H1 (cell line): ENCODE measurements around the gene ASGR2. TPM values are rescaled to one million over a fixed set of nuclear protein-coding genes. Genes with fewer than 3 reads are reported as not detected.
A peak's percentile ranks its signal among the peaks of the same experiment; 100 is the strongest.

Experiments
- CTCF ChIA-PET: fragments of 300-600 bp; sonication (Branson Sonifier 250); formaldehyde crosslinking; loops from one replicate; lab custom pipeline; 2021; ENCODE audit not compliant: partially characterized antibody; lab: Charles Lee
- POLR2A ChIA-PET: fragments of 300-600 bp; sonication (Branson Sonifier 250); formaldehyde crosslinking; loops from one replicate; lab custom pipeline; 2021; ENCODE audit warnings: inconsistent platforms; ENCODE audit not compliant: partially characterized antibody; lab: Charles Lee
- DNase-seq, 2 experiments: peaks; one replicate each; pipeline versions ENCODE4 v3.0.0 to v3.0.0-alpha.2; 2010 to 2022; ENCODE audit warnings: low spot score in 2 of 2, low read depth in 1 of 2, mixed read lengths in 1 of 2
- FAIRE-seq: peaks from 2 replicates; lab custom pipeline; 2011; peaks lifted over from hg19 to GRCh38; lab: Jason Lieb, UNC
- H2AFZ ChIP-seq: 2 replicates; pipeline ENCODE4 v1.8.1; 2012; ENCODE audit warnings: low read length, inconsistent platforms
- H2AK5ac ChIP-seq: 2 replicates; pipeline ENCODE4 v1.6.1; 2013; ENCODE audit warnings: low read depth, low read length
- H2BK120ac ChIP-seq: replicated peaks from 2 replicates; pipeline ENCODE3; 2013; ENCODE audit warnings: low read depth, low read length, inconsistent platforms
- H2BK12ac ChIP-seq: 2 replicates; pipeline ENCODE4 v1.6.1; 2013; ENCODE audit warnings: low read depth, low read length
- H2BK15ac ChIP-seq: 2 replicates; pipeline ENCODE4 v1.6.1; 2013; ENCODE audit warnings: low read length
- H2BK20ac ChIP-seq: 2 replicates; pipeline ENCODE4 v1.6.1; 2013; ENCODE audit warnings: low read length
- H2BK5ac ChIP-seq: 2 replicates; pipeline ENCODE4 v1.6.1; 2013; ENCODE audit warnings: low read depth, low read length
- H3K14ac ChIP-seq: 2 replicates; pipeline ENCODE4 v1.6.1; 2013; ENCODE audit warnings: inconsistent platforms; ENCODE audit not compliant: insufficient read length
- H3K18ac ChIP-seq: 2 replicates; pipeline ENCODE4 v1.6.1; 2013; ENCODE audit warnings: low read length; ENCODE audit errors: extremely low read depth
- H3K23ac ChIP-seq: 2 replicates; pipeline ENCODE4 v1.6.1; 2013; ENCODE audit warnings: inconsistent platforms; ENCODE audit not compliant: insufficient read length
- H3K23me2 ChIP-seq: 2 replicates; pipeline ENCODE4 v1.6.1; 2013; ENCODE audit warnings: low read depth, low read length
- H3K27ac ChIP-seq: 2 replicates; pipeline ENCODE4 v1.6.1; 2011; ENCODE audit warnings: low read depth, low read length, inconsistent platforms
- H3K27me3 ChIP-seq, 4 experiments: replicated peaks in 1 of 4; 1 replicate in 1 of 4; 2 replicates in 3 of 4; pipeline versions ENCODE4 v1.6.1 to v1.8.1; 2011 to 2013; ENCODE audit warnings: low read length in 3 of 4, mild to moderate bottlenecking in 3 of 4, inconsistent platforms in 2 of 4, mixed read lengths in 2 of 4, moderate library complexity in 1 of 4; ENCODE audit not compliant: control insufficient read depth in 3 of 4, insufficient read depth in 3 of 4; ENCODE audit errors: extremely low read depth in 1 of 4
- H3K36me3 ChIP-seq, 4 experiments: 2 replicates each; pipeline versions ENCODE4 v1.6.1 to v1.8.1; 2011 to 2013; ENCODE audit warnings: mild to moderate bottlenecking in 4 of 4, low read length in 3 of 4, moderate library complexity in 2 of 4, control low read depth in 1 of 4, inconsistent platforms in 1 of 4; ENCODE audit not compliant: insufficient read depth in 4 of 4, control insufficient read depth in 2 of 4
- H3K4ac ChIP-seq: replicated peaks from 2 replicates; pipeline ENCODE3; 2013; ENCODE audit warnings: low read length, low read depth, mixed read lengths, inconsistent platforms; ENCODE audit not compliant: insufficient read length
- H3K4me1 ChIP-seq, 4 experiments: replicated peaks in 1 of 4; 1 replicate in 1 of 4; 2 replicates in 3 of 4; pipeline versions ENCODE4 v1.6.1 to v1.8.1; 2011 to 2013; ENCODE audit warnings: low read length in 3 of 4, inconsistent platforms in 2 of 4, mixed read lengths in 1 of 4; ENCODE audit not compliant: insufficient read depth in 4 of 4, control insufficient read depth in 3 of 4
- H3K4me2 ChIP-seq, 2 experiments: 2 replicates each; pipeline versions ENCODE4 v1.6.1 to v1.8.1; 2011 to 2013; ENCODE audit warnings: low read depth in 2 of 2, low read length in 2 of 2, control low read depth in 1 of 2, inconsistent platforms in 1 of 2, mild to moderate bottlenecking in 1 of 2; ENCODE audit not compliant: insufficient read depth in 1 of 2
- H3K4me3 ChIP-seq, 4 experiments: fragments of 200-600, 300-600 bp in 1 of 4; sonication (generic), shearing (Covaris generic), sonication (Bioruptor Twin) in 1 of 4; 2 replicates each; pipeline versions ENCODE4 v1.5.1 to v1.8.1; 2011 to 2016; ENCODE audit warnings: low read length in 4 of 4, low read depth in 3 of 4, control low read depth in 2 of 4, inconsistent platforms in 2 of 4, mild to moderate bottlenecking in 2 of 4, mixed read lengths in 1 of 4, moderate library complexity in 1 of 4; ENCODE audit not compliant: insufficient read depth in 2 of 4; ENCODE audit errors: extremely low read depth in 1 of 4
- H3K56ac ChIP-seq: replicated peaks from 2 replicates; pipeline ENCODE3; 2013; ENCODE audit warnings: low read depth, mild to moderate bottlenecking, mixed read lengths, low read length, inconsistent platforms; ENCODE audit not compliant: insufficient read length
- H3K79me1 ChIP-seq: 2 replicates; pipeline ENCODE4 v1.6.1; 2013; ENCODE audit warnings: low read depth, low read length, control low read depth
- H3K79me2 ChIP-seq, 2 experiments: 2 replicates each; pipeline versions ENCODE4 v1.6.1 to v1.8.1; 2012 to 2013; ENCODE audit warnings: low read length in 2 of 2, mild to moderate bottlenecking in 2 of 2, inconsistent platforms in 1 of 2; ENCODE audit not compliant: insufficient read depth in 2 of 2, control insufficient read depth in 1 of 2
- H3K9ac ChIP-seq, 4 experiments: replicated peaks in 1 of 4; 1 replicate in 1 of 4; 2 replicates in 3 of 4; pipeline versions ENCODE4 v1.6.1 to v1.8.1; 2011 to 2013; ENCODE audit warnings: low read depth in 3 of 4, low read length in 3 of 4, control low read depth in 2 of 4, mild to moderate bottlenecking in 2 of 4, moderate library complexity in 2 of 4, inconsistent platforms in 1 of 4; ENCODE audit errors: extremely low read depth in 1 of 4
- H3K9me3 ChIP-seq, 2 experiments: 2 replicates each; pipeline versions ENCODE4 v1.6.1 to v1.8.1; 2012 to 2013; ENCODE audit warnings: mild to moderate bottlenecking in 2 of 2, moderate library complexity in 2 of 2, control low read depth in 1 of 2, inconsistent platforms in 1 of 2, low read depth in 1 of 2, low read length in 1 of 2, mixed read lengths in 1 of 2; ENCODE audit not compliant: insufficient read depth in 2 of 2
- H4K20me1 ChIP-seq, 2 experiments: replicated peaks in 1 of 2; 2 replicates each; pipeline versions ENCODE3 to v1.8.1; 2011 to 2013; ENCODE audit warnings: inconsistent platforms in 2 of 2, low read length in 2 of 2, mild to moderate bottlenecking in 1 of 2; ENCODE audit not compliant: insufficient read depth in 2 of 2, control insufficient read depth in 1 of 2
- H4K5ac ChIP-seq: 2 replicates; pipeline ENCODE4 v1.6.1; 2013; ENCODE audit warnings: low read length, low read depth, mixed read lengths, inconsistent platforms; ENCODE audit not compliant: insufficient read length
- H4K8ac ChIP-seq: 2 replicates; pipeline ENCODE4 v1.8.0; 2013; ENCODE audit warnings: mild to moderate bottlenecking, moderate library complexity, low read length, inconsistent platforms; ENCODE audit not compliant: insufficient read depth; ENCODE audit errors: extremely low read depth
- H4K91ac ChIP-seq: replicated peaks from 2 replicates; pipeline ENCODE3; 2013; ENCODE audit warnings: low read length, mixed read lengths, inconsistent platforms; ENCODE audit not compliant: insufficient read length
- WGBS, 2 experiments: shearing (Covaris generic) in 1 of 2; methylation state at CpG; one replicate each; pipeline versions ENCODE4 v1.1.6 to v1.1.7; 2013 to 2015; ENCODE audit warnings: low lambda C conversion rate in 2 of 2, mixed read lengths in 2 of 2, inconsistent platforms in 1 of 2, low coverage in 1 of 2, missing lambda C conversion rate in 1 of 2; ENCODE audit not compliant: insufficient replicate concordance in 2 of 2, insufficient coverage in 1 of 2, insufficient read length in 1 of 2; ENCODE audit errors: extremely low coverage in 1 of 2, missing lambda C conversion rate in 1 of 2; 5-methylcytosine and 5-hydroxymethylcytosine counted together
- polyA plus RNA-seq, 7 experiments: library from polyadenylated mRNA; depleted of rRNA in 3 of 7; stranded (reverse) in 5 of 7; unstranded in 2 of 7; fragments of >200 nt in 5 of 7; fragments of 200-250 nt in 2 of 7; gene quantifications; 1 replicate in 5 of 7; 2 replicates in 1 of 7; 4 replicates in 1 of 7; pipeline versions ENCODE4 v1.2.1 to v1.2.3, GENCODE V29; 2011 to 2013; ENCODE audit warnings: missing spikeins in 2 of 7, mixed read lengths in 2 of 7
- total RNA-seq: library from RNA; stranded (reverse); fragmentation: NEBNext Ultra II Directional; extraction: Animal tissue kit (Norgen Biotek cat#: 25700); gene quantifications from 2 replicates; pipeline ENCODE4 v1.2.1, GENCODE V29; 2021

Gene ASGR2
- total and polyA plus RNA-seq, 2 of the 8 experiments (the other 6 are each of a cell fraction or from before 2014, with no cell fraction given) = 0.91 TPM; not detected in 1

- POLR2A ChIA-PET = interaction anchor here (0.6 to 1.6 kb wide), 2 partner anchors 10 to 33 kb away, joined by 3 to 5 read pairs; partner anchors contain the start of gene CLEC10A
- peaks cover 16 to 21% of the 10 kb centered on the region in 2 experiments for H3K9me3 ChIP-seq
- H4K5ac ChIP-seq = no peak overlapping the region
- no peak overlapping the region for H2BK20ac ChIP-seq
- H3K14ac ChIP-seq = no peak overlapping the region
- H3K79me1 ChIP-seq = no peaks in the 10 kb centered on the region
- no peak for FAIRE-seq
- H3K18ac ChIP-seq = no peak overlapping the region
- 100% methylated on average over 3 of the region's 3 CpGs; no CpG with 5 or more reads in 1 of the 2 experiments for WGBS, 2 experiments
- H2AK5ac ChIP-seq = no peak overlapping the region
- no peak overlapping the region for H2AFZ ChIP-seq
- H3K79me2 ChIP-seq = no peaks in the 10 kb centered on the region
- no peak overlapping the region for H3K56ac ChIP-seq
- H3K4ac ChIP-seq = no peak overlapping the region
- H4K8ac ChIP-seq = peak overlapping the region; percentile 57
- H2BK5ac ChIP-seq = no peak overlapping the region
- H4K91ac ChIP-seq = no peak overlapping the region
- no peaks in the 10 kb centered on the region for H3K36me3 ChIP-seq
- no peak overlapping the region for H3K4me3 ChIP-seq
- DNase-seq = no peak
- H4K20me1 ChIP-seq = no peaks in the 10 kb centered on the region
- H3K27me3 ChIP-seq = no peaks in the 10 kb centered on the region
- no peak overlapping the region for H2BK12ac ChIP-seq
- CTCF ChIA-PET = interaction anchor here (0.6 to 1.3 kb wide), 6 partner anchors 19 to 179 kb away, joined by 3 to 4 read pairs (median 3); no protein-coding TSS in a partner anchor
- no peaks in the 10 kb centered on the region for H3K4me1 ChIP-seq
- H3K9ac ChIP-seq = no peak overlapping the region
- no peaks in the 10 kb centered on the region for H3K23me2 ChIP-seq
- H3K4me2 ChIP-seq = no peak overlapping the region
- no peak overlapping the region for H3K27ac ChIP-seq
- no peak overlapping the region for H3K23ac ChIP-seq
- H2BK15ac ChIP-seq = no peak overlapping the region
- H2BK120ac ChIP-seq = no peak overlapping the region
Observed at GRCh38 chr17:7070712-7071111, 43.9 kb downstream of the ASGR2 start.
